Raji (cell line): ENCODE measurements around the gene AK1.

ENCODE experiments used
- POLR2A ChIP-seq: IDR thresholded peaks from 2 replicates; pipeline ENCODE4 v1.6.1; 2011; ENCODE audit warnings: low read depth, low read length, control low read depth; ENCODE audit not compliant: insufficient read depth

AK1 gene

DNA sequence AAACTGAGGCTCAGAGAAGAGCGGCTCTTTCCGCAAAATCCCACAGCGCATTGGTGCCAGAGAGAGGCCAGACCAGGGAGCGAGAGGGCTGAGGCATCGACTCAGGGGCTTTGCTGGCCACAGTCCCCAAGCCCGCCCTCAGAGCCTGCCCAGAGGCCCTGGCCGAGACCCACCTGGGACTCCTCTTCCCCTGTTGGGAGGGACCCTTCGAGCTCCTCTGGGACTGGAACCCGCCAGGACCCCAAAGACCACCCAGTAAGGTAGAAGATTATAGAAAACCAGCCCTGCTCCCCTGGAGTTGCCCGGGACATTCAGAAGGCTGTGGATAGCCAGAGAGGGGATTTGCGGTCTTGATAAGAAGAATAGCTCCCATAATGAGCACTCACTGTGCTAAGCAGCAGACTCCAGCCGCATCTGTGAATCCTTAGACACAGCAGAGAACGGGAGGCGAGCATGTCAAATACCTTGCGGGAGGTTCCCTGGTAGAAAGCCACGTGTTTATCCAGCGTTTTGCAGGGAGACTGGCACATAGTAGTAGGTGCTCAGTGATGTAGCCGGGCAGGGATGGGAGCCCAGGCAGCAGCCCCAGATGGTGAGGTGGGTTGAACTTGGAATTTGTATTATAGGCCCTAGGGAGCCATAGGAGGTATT is 651 bp upstream of the AK1 start:
- TF ChIP-seq POLR2A: no peak

DNA sequence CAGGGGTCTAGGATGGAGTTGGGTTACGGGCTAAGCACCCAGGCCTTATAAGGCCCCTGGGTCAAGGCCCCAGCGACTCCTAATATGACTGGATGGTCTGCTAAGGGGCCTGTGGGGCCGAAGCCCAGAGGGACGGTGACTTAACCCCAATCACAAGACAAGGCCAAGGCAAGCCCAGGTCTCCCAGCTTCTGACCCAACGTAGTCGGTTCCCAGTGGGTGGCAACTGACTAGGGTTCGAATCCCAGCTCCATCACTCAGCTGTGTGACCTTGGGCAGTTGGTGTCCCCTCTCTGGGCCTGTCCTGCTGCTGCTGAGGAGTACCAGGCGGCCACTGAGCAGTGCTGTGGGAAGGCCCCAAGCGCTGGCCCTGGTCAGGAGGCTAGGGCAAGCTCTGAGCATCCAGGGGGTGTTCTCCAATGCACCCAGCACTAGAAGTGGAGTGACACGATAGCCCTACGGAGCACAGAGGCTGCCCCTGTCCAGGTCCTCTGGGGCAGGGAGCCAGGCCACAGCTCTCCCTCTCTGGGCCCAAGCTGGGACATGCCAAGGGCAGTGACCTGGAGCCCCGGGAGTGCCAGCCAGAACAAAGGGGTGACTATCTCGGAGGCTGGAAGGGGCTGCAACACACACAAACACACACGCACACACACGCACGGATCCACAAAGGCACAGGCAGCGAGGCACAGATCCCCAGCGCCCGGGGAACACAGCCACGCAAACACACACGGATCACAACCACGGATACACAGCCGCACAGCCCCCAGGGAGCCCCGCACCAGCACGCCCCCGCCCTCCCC is 512 bp downstream of the AK1 start:
- TF ChIP-seq POLR2A: no peak

DNA sequence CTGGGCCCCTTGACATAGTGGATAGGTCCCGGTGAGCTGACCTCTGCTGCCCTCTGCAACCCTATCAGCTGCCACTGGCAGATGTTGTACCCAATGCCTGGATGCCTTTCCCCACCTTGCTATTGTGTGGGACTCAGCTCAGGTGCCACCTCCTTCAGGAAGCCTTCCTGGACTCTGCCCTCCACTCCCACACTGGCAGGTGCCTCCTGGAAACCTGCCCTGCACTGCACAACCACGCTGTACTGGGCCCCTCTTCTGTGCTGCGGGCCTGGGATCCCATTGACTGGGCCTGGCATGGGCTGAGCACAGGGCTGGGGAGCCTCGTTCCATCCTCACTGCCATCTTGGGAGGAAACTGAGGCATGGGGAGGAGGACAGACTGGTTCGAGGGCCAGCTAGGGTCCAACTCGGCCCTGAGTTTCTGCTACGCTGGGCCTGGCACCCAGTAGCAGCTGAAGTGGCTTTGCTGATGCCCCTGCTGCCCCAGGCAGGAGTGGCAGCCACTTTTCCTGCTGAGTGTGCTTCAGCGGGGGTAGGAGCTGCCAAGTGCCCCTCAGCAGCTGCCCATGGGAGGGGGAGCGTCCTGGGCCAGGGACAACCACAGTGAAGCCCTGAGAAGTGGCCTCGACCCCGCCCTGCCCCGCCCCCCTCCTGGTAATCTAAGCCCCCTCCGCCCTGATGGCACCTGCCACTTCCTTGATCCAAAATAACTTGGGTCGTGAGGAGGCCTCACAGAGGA is 1.3 kb downstream of the AK1 start:
- no peak for TF ChIP-seq POLR2A

DNA sequence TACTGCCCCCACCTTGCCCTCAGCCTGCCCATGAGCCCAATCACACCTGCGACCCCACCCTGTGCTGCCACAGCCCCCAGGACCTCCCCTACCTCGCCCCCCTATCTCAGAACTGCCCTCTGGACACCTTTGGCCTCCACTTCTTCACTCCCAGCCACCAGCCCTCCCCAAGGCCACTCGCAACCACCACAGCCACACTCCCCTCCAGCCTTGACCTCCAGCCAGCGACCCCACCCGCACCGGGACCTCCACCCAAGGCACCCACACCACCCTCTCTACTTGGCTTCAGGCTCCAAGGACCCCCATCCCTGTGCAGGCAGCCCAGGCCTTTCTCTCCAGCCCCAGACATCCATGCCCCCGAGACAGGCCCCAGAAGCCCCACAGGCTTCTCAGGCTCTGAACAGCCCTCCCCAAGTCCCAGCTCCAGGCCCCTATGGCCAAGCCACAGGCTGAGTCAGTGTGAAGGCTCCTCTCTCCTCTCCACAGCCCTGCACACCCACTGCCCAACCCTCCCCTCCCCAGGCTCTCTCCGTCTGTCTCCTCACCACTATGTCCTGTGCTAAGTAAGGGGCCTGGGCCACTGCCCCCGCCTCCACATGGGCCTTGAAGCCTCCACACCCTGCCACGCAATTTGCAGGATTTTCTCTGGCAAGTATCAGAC is 2.0 kb downstream of the AK1 start:
- no peak for TF ChIP-seq POLR2A

DNA sequence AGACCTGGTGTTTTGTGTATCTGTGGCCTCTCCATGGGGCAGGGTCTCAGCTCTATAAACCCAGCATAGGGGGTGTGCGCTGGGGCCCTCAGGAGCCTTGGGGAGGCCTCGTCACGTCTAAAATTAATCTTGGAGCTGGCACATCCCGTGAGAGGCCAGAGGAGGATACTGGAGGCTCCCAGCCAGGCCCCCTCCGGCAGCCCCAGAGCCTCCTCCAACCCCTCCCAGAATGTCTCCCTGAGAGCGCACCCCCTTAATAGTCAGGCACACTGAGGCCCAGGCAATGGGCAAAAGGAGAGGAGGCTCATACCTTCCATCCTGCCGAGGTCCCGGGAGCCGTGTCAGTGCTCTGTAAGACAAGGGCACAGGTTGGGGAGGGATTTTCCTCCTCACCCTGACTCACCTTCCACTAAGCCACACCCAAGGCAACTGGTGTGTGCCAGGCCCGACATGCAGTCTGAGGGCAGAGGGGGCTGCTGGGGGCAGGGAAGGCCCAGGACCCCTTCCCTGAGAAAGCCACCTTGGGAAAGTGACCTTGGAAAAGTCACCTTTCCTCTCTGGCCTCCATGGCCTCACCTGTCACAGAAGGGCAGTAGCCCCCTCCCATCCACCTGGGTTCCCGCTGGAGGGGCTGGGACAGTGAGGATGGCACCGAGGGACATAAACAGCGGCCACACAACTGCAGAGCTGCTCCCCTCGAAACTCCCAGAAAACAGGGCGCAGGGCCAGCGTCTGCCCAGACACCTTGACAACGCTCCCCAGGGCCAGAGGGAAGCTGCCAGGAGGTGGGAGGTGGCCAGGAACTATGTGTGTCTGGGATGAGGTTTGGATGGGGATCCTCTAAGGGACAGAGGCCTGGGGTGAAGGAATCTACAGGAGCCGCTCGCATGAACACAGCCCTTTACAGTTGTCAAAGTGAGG is 2.9 kb downstream of the AK1 start:
- TF ChIP-seq POLR2A: no peak

DNA sequence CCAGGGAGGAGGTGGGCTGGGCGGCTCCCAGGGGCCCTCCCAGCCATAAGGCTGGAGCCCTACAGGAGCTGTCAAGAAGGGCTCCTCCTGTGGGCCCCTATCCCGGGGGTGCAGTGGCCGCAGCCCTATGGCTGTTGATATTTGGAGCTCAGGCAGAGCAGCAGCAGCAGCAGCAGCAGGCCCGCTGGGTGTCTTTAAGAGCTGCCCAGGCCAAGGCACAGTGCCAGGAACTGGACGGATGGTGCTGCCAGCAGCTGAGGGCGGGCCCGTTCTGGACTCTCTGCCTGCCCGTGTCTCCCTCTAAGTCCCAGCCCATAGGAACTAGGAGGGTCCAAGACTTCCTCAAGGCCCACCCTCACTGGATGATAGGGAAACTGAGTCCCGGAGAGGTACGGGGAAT is 3.6 kb downstream of the AK1 start:
- no peak for TF ChIP-seq POLR2A

DNA sequence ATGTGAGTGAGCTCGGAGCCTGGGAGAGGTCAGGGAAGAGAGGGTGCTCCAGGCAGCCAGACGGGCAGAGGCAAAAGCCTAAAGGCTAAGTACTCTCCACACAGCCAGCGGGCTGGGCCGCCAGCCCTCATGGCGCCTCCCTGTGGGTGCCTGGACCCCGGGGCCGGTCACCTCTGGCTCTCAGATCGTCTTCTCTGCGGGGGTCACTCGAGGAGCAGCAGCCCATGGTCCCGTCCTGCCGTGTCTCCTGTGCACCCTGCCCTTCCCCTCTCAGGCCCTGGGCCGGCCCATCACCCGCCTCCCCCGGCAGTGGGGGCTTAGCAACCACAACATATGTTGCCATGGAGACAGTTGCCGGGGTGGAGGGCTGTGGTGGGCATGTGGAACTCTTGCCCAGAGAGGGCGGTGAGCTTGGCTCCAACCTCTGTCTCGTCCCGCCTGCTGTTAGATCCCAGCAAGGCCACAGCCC is 4.2 kb downstream of the AK1 start:
- TF ChIP-seq POLR2A: no peak

DNA sequence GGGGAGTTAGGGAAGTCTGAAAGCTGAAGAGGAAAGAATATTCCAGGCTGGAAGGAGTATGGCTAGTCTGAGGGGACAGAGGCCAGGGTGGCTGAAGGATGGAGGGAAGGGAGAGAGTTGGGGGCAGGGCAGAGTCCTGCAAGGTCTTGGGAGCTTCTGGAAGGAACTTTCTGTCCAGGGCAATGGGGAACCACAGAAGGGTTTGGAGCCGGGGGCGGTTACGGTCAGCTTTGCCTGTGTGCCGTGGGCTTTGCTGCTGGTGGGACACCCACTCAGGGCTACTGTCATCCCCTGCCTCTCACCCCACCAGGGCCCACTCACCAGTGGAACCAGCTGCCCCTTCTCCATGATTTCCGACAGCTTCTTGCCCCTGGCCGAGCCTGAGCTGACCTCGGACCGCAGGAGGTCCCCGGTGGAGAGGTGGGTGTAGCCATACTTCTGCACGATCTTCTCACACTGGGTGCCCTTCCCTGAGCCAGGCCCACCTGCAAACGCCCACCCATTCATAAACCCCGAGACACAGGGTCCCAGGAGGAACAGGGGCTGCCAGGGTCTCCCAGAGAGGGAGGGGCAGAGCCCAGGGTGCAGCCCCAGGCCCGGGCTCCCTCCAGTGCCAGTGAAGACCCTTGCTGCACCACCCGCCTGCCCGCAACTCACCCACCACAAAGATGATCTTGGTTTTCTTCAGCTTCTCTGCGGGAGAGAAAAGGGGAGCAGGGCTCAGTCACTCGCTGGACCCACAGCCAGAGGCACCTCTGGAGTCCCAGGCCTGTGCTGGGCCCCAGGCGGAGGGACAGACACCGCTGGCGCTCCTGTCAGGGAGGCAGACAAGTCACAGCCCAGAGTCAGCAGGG is 4.9 kb downstream of the AK1 start:
- TF ChIP-seq POLR2A: no peak

DNA sequence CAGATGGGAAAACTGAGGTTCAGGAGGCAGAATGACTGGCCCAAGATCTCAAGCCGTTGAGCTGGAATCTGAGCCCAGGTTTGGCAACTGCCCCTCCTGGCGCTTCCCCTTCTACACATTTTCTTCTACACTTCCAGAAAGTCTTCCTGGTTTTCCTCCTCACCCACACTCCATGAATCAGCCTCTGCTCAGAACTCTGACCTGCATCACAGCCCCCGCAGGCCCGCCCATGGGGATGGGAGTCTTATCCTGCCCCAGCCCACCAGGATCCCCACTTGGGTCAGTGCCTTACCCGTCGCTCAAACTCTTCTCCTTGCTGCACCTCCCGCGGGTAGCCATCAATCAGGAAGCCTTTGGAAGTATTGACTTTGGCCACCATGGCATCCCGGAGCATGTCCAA is 5.9 kb downstream of the AK1 start:
- no peak for TF ChIP-seq POLR2A

DNA sequence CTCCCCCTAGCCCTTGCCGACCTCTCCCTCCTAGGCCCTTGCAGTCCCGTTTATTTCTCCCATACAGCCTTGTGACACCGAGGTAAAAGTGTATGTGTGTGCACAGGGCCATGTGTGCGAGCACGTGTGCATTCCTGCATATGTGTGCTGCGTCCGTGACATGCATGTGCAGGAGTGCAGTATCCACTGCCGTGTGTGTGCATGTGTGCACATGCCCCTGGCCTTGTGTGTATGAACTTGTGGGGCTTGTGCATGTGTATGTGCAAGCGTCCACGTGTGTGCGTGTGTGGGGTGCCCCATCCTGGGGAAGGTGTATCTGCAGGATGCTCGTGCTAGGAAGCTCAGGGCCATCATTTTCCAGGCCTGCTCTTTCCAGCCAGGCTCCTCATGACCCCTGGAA is 6.6 kb downstream of the AK1 start:
- no peak for TF ChIP-seq POLR2A

DNA sequence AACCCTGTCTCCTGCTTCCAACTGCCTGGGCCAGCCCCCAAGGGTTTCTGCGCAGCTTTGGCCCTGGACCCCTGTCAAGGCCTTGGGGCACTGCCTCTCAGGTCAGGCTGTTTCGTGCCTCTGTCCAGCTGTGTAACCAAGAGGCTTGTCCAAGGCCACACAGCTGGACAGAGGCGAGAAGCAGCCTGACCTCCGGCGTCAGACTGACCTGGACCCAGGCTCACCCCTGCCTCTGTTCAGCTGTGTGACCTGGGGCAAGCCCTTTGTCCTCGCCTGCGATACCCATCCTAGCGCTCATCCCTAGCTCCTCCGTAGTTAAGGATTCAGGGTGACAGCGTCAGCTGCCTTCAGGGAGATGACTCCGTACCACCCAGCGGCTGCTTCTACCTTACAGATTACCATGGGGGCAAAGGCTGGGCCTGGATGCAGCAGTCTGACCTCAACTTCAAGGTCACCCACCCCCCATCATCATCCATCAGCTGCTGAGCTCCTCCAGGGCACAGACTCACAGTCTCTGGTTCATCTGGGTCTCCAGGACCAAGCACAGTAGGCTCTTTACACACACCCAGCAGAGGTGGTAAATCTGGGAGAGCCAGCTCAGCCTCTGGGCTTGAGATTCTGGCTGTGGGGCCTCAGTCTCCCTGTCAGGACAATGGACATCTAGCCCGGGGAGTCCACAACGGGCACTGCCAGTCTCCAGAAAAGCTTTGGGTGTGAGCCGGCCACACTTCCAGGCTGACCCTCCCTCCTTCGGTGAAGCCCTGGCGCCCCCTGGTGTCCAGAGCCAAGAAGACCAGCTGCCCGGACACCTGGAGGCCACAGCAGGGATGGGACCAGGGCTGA is 7.9 kb downstream of the AK1 start:
- TF ChIP-seq POLR2A: no peak

DNA sequence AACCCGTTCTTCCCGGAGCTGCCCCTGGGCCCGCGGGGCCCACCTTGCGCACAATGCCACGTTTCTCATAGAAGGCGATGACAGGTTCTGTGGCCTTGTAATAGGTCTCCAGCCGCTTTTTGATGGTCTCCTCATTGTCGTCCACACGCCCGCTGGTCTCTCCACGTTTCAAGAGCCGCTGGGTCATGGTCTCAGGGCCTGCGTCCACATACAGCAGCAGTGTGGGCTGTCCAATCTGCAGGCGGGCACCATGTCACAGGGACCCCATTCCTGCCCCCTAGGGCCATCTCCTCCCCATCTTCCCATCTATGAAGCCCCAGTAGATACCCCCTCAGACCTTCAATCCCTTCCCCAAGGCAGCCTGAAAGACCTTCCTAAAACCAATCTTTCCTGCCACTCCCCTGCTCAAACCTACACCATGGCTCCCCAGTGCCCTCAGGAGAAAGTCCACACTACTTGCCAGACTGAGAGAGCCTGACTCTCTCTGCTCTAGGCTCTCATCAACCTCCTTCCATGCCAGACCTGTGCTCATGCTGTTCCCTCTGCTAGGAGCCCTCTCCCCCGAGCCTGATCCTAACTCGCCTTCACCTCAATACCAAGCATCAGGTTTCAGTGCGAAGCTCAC is 9.1 kb downstream of the AK1 start:
- no peak for TF ChIP-seq POLR2A
